Tibial nerve (tissue), 3 donors: ENCODE results near the gene ZNF143.

Experiments
- POLR2A ChIP-seq, 2 donors: fragments of 450-650 bp; IDR thresholded peaks; one replicate each; pipeline ENCODE4 v1.6.1; 2017; ENCODE audit warnings: antibody characterized with exemption in 2 of 2, mild to moderate bottlenecking in 2 of 2, moderate library complexity in 2 of 2
- TF ChIP-seq, protein P1 (sequence below), 5 experiments: fragments of 200-600 bp in 3 of 5; fragments of 450-650 bp in 2 of 5; sonication (generic) in 3 of 5; IDR thresholded peaks; one replicate each; pipeline ENCODE4 v1.5.1; 2016 to 2019; ENCODE audit warnings: antibody characterized with exemption in 5 of 5, mild to moderate bottlenecking in 3 of 5, moderate library complexity in 2 of 5

DNA sequence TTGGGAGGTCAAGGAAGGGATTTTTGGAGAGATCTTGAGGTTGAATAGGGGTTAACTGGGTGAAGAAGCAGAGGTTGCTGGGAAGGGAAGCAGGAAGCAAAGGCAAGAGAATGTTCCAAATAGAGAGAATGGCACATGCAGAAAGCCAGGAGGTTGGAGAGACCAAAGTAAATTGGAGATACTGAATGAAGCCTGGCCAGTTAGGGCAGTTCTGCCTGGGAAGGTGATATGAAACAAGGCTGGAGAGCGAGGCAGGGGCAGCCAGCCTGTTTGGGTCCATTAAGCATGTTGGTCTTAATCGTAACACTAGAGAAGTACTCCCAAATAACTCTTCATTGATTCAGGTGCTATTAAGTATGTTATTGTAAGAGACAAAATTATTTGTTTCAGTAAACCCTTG, 48.2 kb downstream of the ZNF143 start:
- TF ChIP-seq, protein P1, sequence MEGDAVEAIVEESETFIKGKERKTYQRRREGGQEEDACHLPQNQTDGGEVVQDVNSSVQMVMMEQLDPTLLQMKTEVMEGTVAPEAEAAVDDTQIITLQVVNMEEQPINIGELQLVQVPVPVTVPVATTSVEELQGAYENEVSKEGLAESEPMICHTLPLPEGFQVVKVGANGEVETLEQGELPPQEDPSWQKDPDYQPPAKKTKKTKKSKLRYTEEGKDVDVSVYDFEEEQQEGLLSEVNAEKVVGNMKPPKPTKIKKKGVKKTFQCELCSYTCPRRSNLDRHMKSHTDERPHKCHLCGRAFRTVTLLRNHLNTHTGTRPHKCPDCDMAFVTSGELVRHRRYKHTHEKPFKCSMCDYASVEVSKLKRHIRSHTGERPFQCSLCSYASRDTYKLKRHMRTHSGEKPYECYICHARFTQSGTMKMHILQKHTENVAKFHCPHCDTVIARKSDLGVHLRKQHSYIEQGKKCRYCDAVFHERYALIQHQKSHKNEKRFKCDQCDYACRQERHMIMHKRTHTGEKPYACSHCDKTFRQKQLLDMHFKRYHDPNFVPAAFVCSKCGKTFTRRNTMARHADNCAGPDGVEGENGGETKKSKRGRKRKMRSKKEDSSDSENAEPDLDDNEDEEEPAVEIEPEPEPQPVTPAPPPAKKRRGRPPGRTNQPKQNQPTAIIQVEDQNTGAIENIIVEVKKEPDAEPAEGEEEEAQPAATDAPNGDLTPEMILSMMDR (IDR thresholded peaks at IDR 0.05): no peak
- TF ChIP-seq POLR2A (IDR thresholded peaks at IDR 0.05): no peak
